Inflammatory macrophage treated with lipopolysaccharide for 1 hour (primary cell): ENCODE results near the gene CDC14C.
"Not testable (repeated sequence)": the region's sequence is repeated elsewhere in the genome, so short reads cannot be mapped to it uniquely, and the experiment has no call there.

Source experiments
- DNase-seq, 2 donors: peaks; one replicate each; pipeline ENCODE4 v3.0.0-alpha.2; 2020 to 2022

CDC14C gene

DNA sequence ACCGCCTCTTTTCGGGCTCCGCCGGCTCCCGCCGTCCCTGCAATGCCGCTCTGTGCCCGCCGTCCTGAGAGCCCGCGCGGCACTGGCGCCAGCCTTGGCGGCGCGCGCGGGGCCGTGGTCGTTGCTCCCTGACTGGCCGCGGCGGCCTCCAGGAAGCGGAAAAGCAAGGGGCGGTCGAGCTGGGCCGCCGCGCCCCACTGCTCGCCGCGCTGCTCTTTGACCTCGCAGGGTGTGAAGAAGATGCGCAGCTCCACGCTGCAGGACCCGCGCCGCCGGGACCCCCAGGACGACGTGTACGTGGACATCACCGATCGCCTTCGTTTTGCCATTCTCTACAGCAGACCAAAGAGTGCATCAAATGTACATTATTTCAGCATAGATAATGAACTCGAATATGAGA is at the start of gene CDC14C:
TSS of gene CDC14C (plus strand) at position 115 of the 400 bp plus-strand sequence. CDS start at position 241, 126 bp downstream.
- no peak for DNase-seq

DNA sequence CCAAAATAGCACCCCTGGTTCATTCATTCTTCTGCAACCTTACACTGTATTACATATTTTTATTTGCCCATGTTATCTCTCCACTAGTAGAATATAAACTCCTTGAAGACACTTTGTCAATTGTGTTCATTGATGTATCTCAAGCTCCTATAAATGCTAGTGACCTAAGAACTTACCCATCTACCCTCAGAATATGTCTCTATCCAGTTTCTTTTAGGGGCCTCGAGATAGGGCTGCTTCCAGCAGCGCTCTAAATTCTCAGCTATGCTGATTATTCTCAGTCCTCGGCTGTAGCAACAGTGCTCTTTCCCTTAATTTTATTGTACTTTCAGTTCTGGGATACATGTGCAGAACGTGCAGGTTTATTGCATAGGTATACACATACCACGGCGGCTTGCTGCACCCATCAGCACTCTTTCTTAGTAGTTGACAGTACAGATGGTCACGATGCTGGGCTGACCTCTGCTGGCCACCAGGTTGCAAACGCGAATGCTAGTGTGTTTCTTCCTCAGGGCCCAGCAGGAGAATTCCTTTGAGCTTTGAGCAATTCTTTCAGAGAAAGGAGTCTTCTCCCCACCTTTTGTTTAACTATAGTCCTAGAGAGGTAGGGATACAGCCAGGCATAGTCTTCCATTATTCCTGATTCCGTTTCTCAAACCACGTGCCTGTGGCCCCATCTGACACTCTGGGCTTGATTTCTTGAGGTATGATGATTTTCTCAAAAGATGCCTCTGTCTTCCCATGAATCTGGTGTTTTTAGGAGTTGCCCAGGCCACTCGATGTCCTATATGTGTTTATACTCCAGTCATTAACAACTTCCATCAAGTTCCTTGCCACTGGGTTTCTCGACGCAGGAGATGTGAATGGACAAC is 49.1 kb upstream of the CDC14C start:
- DNase-seq, result peak in 1 of 2 donors; percentile 37

DNA sequence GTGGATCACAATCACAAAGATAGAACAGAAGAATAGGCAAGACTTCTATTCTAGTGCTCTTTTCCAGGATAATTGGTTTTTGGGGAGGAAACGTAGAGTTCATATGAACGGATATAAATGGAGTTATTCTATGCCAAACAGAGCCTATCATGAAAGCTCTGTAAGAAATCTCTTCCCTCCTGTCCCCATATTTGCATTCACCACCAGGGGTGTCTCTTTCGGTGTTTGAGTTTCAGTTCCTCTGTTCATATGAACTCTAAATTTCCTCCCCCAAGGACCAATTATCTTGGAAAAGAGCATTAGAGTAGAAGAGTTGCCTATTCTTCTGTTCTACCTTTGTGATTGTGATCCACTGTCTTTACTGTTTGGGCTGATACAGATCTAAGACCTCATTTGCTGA is 48.3 kb upstream of the CDC14C start:
- DNase-seq, result no peak

GRCh38 chr7:48880851-48881250 is 43.5 kb upstream of the CDC14C start:
- no peak for DNase-seq

DNA sequence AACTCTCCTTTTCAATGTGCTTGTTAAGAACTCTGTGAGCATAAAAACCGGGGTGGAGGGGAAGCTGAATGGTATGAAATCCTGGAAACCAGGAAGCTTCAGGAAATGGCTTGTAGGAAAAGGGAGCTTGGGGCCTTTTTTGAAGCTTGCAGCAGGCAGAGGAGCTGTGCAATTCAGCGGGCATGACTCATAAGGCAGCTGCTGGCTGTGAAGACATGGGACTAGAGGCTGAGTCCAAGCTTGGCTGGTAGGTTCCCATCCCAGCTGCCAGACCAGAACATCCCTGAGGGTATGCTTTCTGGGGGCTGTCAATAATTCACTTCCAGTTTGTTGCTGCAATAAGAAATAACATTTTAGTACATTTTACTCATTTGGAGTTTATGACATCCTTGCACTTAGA is 36.8 kb upstream of the CDC14C start:
- DNase-seq, result no peak

DNA sequence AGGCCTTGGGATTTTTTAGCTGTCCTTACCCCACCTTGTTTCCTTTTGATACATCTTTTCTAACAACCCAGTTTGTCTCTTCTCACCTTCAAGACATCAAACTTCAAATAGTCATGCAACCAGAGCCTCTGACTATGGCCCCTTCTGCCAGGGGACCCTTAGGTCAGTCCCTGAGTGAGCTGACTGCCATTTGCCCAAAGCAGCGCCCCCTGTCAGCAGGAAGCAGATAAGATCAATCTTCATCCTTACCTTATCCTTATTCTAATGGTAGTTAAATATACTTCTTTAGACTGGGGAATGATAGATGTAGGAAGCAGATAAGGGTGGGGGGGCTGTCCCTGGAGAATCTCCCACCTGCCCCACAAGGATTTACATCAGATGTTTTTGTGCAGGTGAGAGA is 29.8 kb upstream of the CDC14C start:
- no peak for DNase-seq

- peak; percentile 21 to 46 for DNase-seq
Measured at GRCh38 chr7:48899932-48900331, 24.4 kb upstream of the CDC14C start.

DNA sequence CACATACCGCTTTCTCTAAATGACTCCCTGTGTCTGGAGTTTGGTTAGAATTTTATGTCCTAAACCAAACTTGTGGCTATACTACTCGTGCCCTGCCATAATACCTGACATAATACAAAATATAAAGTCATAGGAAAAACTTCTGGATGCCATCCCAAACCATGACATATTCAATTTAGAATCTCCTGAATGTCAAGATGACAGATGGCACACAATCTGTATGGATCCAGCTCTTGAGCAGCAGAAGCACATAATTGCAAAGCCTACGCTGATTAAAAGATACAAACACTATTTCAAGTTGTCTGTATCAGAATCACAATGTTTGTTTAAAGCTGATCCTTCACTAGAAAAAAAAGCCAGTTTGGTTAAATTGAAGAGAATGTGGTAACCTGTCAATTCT is 22.4 kb upstream of the CDC14C start:
- DNase-seq, result no peak

- DNase-seq, result no peak
Measured at GRCh38 chr7:48904975-48905374, 19.4 kb upstream of the CDC14C start.

DNA sequence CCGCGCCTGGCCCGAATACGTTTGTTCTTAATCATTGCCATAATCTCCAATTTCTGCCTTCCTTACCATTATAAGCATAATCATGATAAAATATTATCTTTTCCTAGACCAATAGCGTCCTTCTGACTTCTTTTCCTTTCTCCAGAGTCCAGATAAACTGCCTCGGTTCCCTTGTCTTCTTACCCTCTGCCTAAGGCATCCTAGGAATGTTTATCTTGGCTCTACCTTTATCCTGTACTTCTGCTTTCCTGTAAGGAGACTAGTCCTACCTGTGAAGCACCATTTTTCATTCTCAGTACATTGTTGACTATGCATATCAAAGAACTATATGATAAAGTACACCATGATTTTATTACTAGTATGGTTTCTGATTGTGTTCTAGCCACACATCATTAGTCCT is 18.7 kb upstream of the CDC14C start:
- not testable (repeated sequence) for DNase-seq

- not testable (repeated sequence) for DNase-seq
Measured at GRCh38 chr7:48909887-48910286, 14.5 kb upstream of the CDC14C start.

- DNase-seq, result no peak
Measured at GRCh38 chr7:48931481-48931880, 7.1 kb downstream of the CDC14C start.

GRCh38 chr7:48932126-48932910 is 8.0 kb downstream of the CDC14C start:
- no peak for DNase-seq

DNA sequence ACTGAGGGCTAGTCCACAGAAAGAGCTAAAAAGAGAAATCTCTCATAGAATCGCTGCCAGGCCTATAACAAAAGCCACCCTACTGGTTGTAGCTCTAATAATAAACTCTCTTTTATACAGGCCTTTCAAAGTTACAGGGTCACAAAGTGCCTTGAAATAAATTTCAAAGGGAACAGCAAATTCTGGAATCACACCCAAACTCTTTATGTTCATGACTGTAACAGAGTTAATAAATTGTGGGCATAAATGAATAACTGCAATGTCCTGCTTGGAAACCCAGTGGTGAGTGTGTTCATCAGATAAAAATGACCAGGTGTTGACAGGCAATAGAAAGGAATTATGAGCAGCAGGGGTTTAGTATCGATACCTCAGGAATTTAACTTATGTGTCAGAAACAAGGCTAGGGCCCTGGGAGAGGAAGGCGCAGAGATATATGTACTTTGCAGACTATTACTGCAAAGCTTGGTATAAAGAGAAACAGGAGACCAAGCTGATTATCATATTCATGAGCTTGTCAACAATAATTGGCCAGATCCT is 9.3 kb downstream of the CDC14C start:
- no peak for DNase-seq

DNA sequence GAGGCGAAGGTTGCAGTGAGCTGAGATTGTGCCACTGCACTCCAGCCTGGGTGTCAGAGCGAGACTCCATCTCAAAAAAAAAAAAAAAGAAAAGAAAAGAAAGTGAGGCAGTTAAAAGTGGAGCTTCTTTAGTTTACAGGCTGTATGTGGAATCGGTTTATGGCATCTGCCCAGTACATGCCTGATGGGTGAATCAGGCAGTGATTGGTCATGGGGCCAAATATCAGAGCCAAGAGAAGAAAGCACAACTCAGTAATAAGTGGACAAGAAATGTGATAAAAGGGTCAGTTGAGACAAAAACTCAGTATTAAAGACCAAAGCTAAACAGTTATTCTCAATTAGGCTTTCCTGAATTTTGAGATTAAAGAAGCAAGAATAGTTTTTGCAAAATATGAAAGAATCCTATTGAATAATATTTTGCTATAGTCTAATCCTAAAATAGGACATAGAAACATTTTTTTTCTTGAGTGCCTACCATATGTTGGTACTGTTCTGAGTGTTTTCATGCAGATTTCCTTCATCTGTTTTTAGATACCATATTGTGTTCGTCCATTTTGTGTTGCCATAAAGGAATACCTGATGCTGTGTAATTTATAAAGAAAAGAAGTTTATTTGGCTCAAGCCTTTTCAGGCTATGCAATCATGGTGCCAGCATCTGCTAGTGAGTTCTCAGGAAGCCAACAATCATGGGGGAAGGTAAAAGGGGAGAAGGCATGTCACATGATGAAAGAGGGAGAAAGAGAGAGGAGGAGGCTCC is 14.4 kb downstream of the CDC14C start:
- DNase-seq, result no peak

GRCh38 chr7:48943279-48943990 is 19.1 kb downstream of the CDC14C start:
- DNase-seq, result no peak

- DNase-seq, result no peak
Measured at GRCh38 chr7:48955916-48956315, 31.6 kb downstream of the CDC14C start.

- no peak for DNase-seq
Measured at GRCh38 chr7:48959676-48960075, 35.3 kb downstream of the CDC14C start.

DNA sequence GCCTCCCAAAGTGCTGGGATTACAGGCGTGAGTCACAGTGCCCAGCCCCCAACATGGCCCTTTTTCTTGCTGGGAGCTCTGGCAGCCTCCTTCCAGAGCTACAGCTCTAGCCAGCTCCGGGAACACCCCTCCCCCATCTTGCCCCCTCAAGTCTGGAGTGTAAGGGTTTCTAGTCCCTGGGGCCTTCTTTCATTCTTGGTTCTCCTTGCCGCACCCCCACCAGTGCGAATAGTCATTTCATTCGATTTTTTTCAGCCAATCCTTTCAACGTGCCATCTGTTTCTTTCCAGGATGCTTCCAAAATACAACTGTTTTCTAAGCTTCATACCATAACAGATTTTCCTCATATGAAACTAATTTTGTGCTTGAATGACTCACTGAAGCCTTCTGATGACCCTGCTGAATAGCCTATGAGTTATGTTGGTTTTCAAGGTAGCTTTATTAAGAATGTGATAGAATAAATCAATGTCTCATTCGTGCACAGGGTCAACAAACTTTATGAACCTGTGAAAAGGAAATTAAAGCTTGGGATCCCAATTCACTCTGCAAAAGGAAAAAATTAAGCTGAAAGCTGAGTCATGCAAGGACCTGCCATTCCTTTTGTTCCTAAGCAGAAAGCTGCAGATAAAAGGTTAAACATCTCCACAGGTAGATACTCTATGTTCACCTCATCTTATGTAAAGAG is 38.6 kb downstream of the CDC14C start:
- DNase-seq, result no peak

DNA sequence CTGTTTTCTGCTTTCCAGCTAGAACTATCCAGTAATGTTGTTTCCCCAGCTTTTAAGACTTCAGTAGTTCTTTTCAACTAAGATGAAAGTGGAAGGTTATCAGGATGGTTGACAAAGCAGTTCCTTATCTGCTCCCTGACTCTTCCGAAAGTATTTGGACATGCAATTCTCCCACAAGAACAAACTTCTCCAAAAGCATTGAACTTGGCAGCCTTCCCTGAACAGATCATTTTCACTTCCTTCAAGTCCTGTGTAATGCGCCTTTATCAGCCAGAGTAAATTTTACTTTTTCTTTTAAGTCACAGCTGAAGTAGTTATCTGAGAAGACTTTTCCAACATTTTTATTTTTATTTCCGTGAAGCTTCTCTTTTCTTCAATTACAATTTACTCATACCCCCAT is 39.7 kb downstream of the CDC14C start:
- peak; percentile 75 to 82 for DNase-seq

DNA sequence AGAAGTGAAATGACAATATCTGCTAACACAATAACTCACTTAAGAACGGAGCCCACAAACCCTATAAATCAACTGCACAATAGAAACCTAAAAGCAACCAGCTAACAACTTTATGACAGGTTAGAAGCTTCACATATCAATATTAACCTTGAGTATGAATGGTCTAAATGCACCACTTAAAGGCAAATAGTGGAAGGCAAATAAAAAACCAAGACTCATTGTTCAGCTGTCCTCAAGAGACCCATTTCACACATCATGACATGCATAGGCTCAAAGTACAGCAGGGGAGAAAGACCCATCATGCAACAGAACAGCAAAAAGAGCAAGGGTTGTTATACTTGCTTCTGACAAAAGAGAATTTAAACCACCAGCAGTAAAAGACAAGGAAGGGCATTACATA is 46.8 kb downstream of the CDC14C start:
- DNase-seq, result no peak

GRCh38 chr7:48976253-48976652 is 51.9 kb downstream of the CDC14C start:
- DNase-seq, result peak; percentile 77 to 86
